OCI-LY7 (cell line): ENCODE results near the gene TMEM147. TPM values are rescaled to one million over a fixed set of nuclear protein-coding genes. Genes with fewer than 3 reads are reported as not detected.

Experiments
- BruUV-seq: library from RNA; stranded (reverse); fragments of 400-500 nt; replicated peaks from 2 replicates; lab custom pipeline; 2021; lab: Mats Ljungman, UMichigan
- CTCF ChIA-PET: fragments of 300-600 bp; sonication (Branson Sonifier 250); formaldehyde crosslinking; loops from one replicate; lab custom pipeline; 2022; ENCODE audit warnings: antibody characterized with exemption; ENCODE audit not compliant: unreplicated experiment; lab: Charles Lee
- POLR2A ChIA-PET: fragments of 300-600 bp; sonication (Branson Sonifier 250); formaldehyde crosslinking; loops from one replicate; lab custom pipeline; 2022; ENCODE audit warnings: antibody characterized with exemption; lab: Charles Lee
- DNase-seq: peaks from one replicate; pipeline ENCODE4 v3.0.0-alpha.2; 2015; ENCODE audit warnings: low spot score
- H2AFZ ChIP-seq: fragments of 200-600 bp; sonication (generic), shearing (Covaris generic); 2 replicates; pipeline ENCODE4 v1.6.1; 2014; ENCODE audit warnings: mild to moderate bottlenecking, antibody characterized with exemption, low read length, moderate library complexity
- H3K27ac ChIP-seq: fragments of 200-600 bp; sonication (generic); 2 replicates; pipeline ENCODE4 v1.5.1; 2014; ENCODE audit warnings: mixed run types, low read depth, mild to moderate bottlenecking, moderate library complexity, low read length, inconsistent platforms; ENCODE audit not compliant: poor library complexity, severe bottlenecking
- H3K36me3 ChIP-seq: fragments of 200-600 bp; sonication (generic); 2 replicates; pipeline ENCODE4 v1.6.1; 2014; ENCODE audit warnings: mild to moderate bottlenecking, antibody characterized with exemption, low read length, moderate library complexity, mixed read lengths; ENCODE audit not compliant: insufficient read depth
- H3K4me1 ChIP-seq: fragments of 200-600 bp; sonication (generic); 2 replicates; pipeline ENCODE4 v1.5.1; 2014; ENCODE audit warnings: mild to moderate bottlenecking, low read length; ENCODE audit not compliant: insufficient read depth, poor library complexity, severe bottlenecking
- H3K4me2 ChIP-seq: fragments of 200-600 bp; sonication (generic); 2 replicates; pipeline ENCODE4 v1.6.1; 2014; ENCODE audit warnings: mild to moderate bottlenecking, low read length
- H3K4me3 ChIP-seq: fragments of 200-600 bp; sonication (generic); 2 replicates; pipeline ENCODE4 v1.5.1; 2014; ENCODE audit warnings: mild to moderate bottlenecking, low read depth, low read length; ENCODE audit not compliant: poor library complexity, severe bottlenecking
- H3K79me2 ChIP-seq: fragments of 200-600 bp; sonication (generic); 2 replicates; pipeline ENCODE4 v1.6.1; 2016; ENCODE audit warnings: low read depth, mild to moderate bottlenecking, low read length, moderate library complexity, mixed read lengths; ENCODE audit not compliant: insufficient read depth
- H3K9me2 ChIP-seq: fragments of 200-600 bp; sonication (generic); 2 replicates; pipeline ENCODE4 v1.6.1; 2016; ENCODE audit warnings: mild to moderate bottlenecking, low read length, mixed read lengths; ENCODE audit not compliant: insufficient read depth
- H3K9me3 ChIP-seq: fragments of 200-600 bp; sonication (generic); 2 replicates; pipeline ENCODE4 v1.6.1; 2014; ENCODE audit warnings: mild to moderate bottlenecking, mixed run types, low read length, mixed read lengths
- H4K20me1 ChIP-seq: fragments of 200-600 bp; sonication (generic); 2 replicates; pipeline ENCODE4 v1.6.1; 2014; ENCODE audit warnings: mild to moderate bottlenecking, antibody characterized with exemption, low read length, moderate library complexity, mixed read lengths; ENCODE audit not compliant: insufficient read depth
- CTCF ChIP-seq: fragments of 200-600 bp; sonication (generic); conservative IDR thresholded peaks from 2 replicates; pipeline ENCODE4 v1.5.1; 2014; ENCODE audit warnings: mild to moderate bottlenecking, antibody characterized with exemption, low read length, moderate library complexity, mixed read lengths
- EZH2phosphoT487 ChIP-seq: fragments of 200-600 bp; sonication (generic); IDR thresholded peaks from 2 replicates; pipeline ENCODE4 v1.6.1; 2018; ENCODE audit warnings: low read depth, borderline replicate concordance, mild to moderate bottlenecking, mixed run types, antibody characterized with exemption, low read length, moderate library complexity, mixed read lengths
- intact Hi-C: fragments of 100-400 bp; cut with micrococcal nuclease; formaldehyde crosslinking; loops from one replicate; pipeline ENCODE4 v1.10.0; 2022; ENCODE audit not compliant: unreplicated experiment
- total RNA-seq, 2 experiments: library from RNA; depleted of rRNA in 1 of 2; stranded (reverse); fragments of >200 nt in 1 of 2; shearing (Covaris generic) in 1 of 2; gene quantifications; 2 replicates each; pipeline ENCODE4 v1.2.3, GENCODE V29; 2014 to 2022

Gene TMEM147
- total RNA-seq, 2 experiments from 2014 or later, result 47.1 to 83.2 TPM

- H4K20me1 ChIP-seq, result no peaks in the 10 kb centered on the region
- H2AFZ ChIP-seq, result no peak overlapping the region
- no peaks in the 10 kb centered on the region; the same call in 1 of the 2 replicates for H3K36me3 ChIP-seq
- H3K27ac ChIP-seq, result no peak overlapping the region
- POLR2A ChIA-PET, result interaction anchor here (0.6 kb wide), 3 partner anchors 14 to 648 kb away, joined by 3 to 8 read pairs (median 3); no protein-coding TSS in a partner anchor
- H3K4me3 ChIP-seq, result no peak overlapping the region
- intact Hi-C loops, result no loop called here
- H3K4me2 ChIP-seq, result no peak overlapping the region
- TF ChIP-seq CTCF (no peak), EZH2phosphoT487 (no peak)
- no TSS peak for BruUV-seq
- no peaks in the 10 kb centered on the region for H3K79me2 ChIP-seq
- H3K9me3 ChIP-seq, result no peaks in the 10 kb centered on the region
- no peaks in the 10 kb centered on the region for H3K9me2 ChIP-seq
- DNase-seq, result no peak
- CTCF ChIA-PET, result no interaction called here
- H3K4me1 ChIP-seq, result peaks cover 7% of the 10 kb centered on the region
Observed at GRCh38 chr19:35551091-35551810, 5.8 kb downstream of the TMEM147 start.

- H3K9me2 ChIP-seq, result no peaks in the 10 kb centered on the region
- H2AFZ ChIP-seq, result no peak overlapping the region
- H3K4me3 ChIP-seq, result no peak overlapping the region
- DNase-seq, result no peak
- H3K4me1 ChIP-seq, result no peaks in the 10 kb centered on the region
- H3K27ac ChIP-seq, result no peak overlapping the region
- no peak overlapping the region for H3K4me2 ChIP-seq
- no peaks in the 10 kb centered on the region; the same call in 1 of the 2 replicates for H3K36me3 ChIP-seq
- no peaks in the 10 kb centered on the region for H4K20me1 ChIP-seq
- ChIA-PET CTCF (no interaction called here), POLR2A (no interaction called here)
- no TSS peak for BruUV-seq
- TF ChIP-seq EZH2phosphoT487 (no peak), CTCF (no peak)
- no peaks in the 10 kb centered on the region for H3K9me3 ChIP-seq
- H3K79me2 ChIP-seq, result no peaks in the 10 kb centered on the region
- intact Hi-C loops, result no loop called here
Observed at GRCh38 chr19:35552534-35553384, 7.3 kb downstream of the TMEM147 start.
